Right lobe of liver (tissue), 6 donors: Measurements from ENCODE around the gene PRKAR1B. TPM values are rescaled to one million over a fixed set of nuclear protein-coding genes. Genes with fewer than 3 reads are reported as not detected.

Source experiments
- ATAC-seq, 4 donors: fragments of 200-7000 bp; cut with Tn5 transposase; one replicate each; pipeline ENCODE4 v1.9.1; 2020; ENCODE audit warnings: mild to moderate bottlenecking in 4 of 4, moderate library complexity in 4 of 4
- DNase-seq, 3 donors: peaks; one replicate each; pipeline ENCODE4 v3.0.0-alpha.2; 2020
- H3K27ac ChIP-seq, 3 donors: fragments of 200-600 bp; one replicate each; pipeline ENCODE4 v1.8.0; 2022
- H3K27me3 ChIP-seq, 2 donors: fragments of 200-600 bp; one replicate each; pipeline ENCODE4 v1.8.0; 2022
- H3K36me3 ChIP-seq, 4 donors: fragments of 200-600 bp; sonication (generic) in 1 of 4; one replicate each; pipeline versions ENCODE4 v1.5.1 to v1.8.0; 2017 to 2022; ENCODE audit warnings: control low read depth in 1 of 4
- H3K4me1 ChIP-seq, 4 donors: fragments of 200-600 bp; sonication (generic) in 1 of 4; one replicate each; pipeline versions ENCODE4 v1.5.1 to v1.8.0; 2017 to 2022; ENCODE audit warnings: control low read depth in 1 of 4
- H3K4me3 ChIP-seq, 3 donors: fragments of 200-600 bp; one replicate each; pipeline ENCODE4 v1.8.0; 2022
- H3K9me3 ChIP-seq, 4 donors: fragments of 200-600 bp; sonication (generic) in 1 of 4; one replicate each; pipeline versions ENCODE4 v1.5.1 to v1.8.0; 2017 to 2022; ENCODE audit warnings: control low read depth in 1 of 4
- CTCF ChIP-seq, 4 donors: fragments of 200-600 bp in 3 of 4; fragments of 450-650 bp in 1 of 4; IDR thresholded peaks; one replicate each; pipeline versions ENCODE4 v1.5.1 to v1.8.0; 2016 to 2022; ENCODE audit warnings: antibody characterized with exemption in 4 of 4, mild to moderate bottlenecking in 2 of 4
- POLR2A ChIP-seq: fragments of 450-650 bp; IDR thresholded peaks from one replicate; pipeline ENCODE4 v1.6.1; 2017; ENCODE audit warnings: antibody characterized with exemption, mild to moderate bottlenecking
- WGBS: methylation state at CpG from one replicate; pipeline ENCODE4 v1.1.6; 2018; ENCODE audit warnings: low coverage, low lambda C conversion rate; ENCODE audit not compliant: insufficient coverage; ENCODE audit errors: missing lambda C conversion rate; 5-methylcytosine and 5-hydroxymethylcytosine counted together
- intact Hi-C, 2 donors: fragments of 100-400 bp; cut with DNase I; formaldehyde crosslinking; loops; one replicate each; pipeline versions ENCODE4 v1.11.2 to v1.14.1; 2022
- total RNA-seq, 6 experiments: library from RNA; depleted of rRNA in 2 of 6; stranded (reverse); fragments of >200 nt in 2 of 6; fragmentation: NEBNext Ultra II Directional in 3 of 6; extraction: Animal tissue kit (Norgen Biotek cat#: 25700) in 3 of 6; gene quantifications; one replicate each; pipeline versions ENCODE4 v1.1.0 to v1.2.4, GENCODE V29; 2016 to 2023
- donor health status: DM: no; HTN: yes; CAD: no.
- donor health status: DM: no; HTN: no; CAD: no.
- donor health status: DM: no; HTN: no; CAD: no.
- donor health status: DM: no; HTN: yes; CAD: no.
- donor health status: DM: no; HTN: yes; CAD: no.

The PRKAR1B gene
- total RNA-seq, 6 experiments from 2014 or later: 4.7 to 20.8 (median 11.3) TPM

DNA sequence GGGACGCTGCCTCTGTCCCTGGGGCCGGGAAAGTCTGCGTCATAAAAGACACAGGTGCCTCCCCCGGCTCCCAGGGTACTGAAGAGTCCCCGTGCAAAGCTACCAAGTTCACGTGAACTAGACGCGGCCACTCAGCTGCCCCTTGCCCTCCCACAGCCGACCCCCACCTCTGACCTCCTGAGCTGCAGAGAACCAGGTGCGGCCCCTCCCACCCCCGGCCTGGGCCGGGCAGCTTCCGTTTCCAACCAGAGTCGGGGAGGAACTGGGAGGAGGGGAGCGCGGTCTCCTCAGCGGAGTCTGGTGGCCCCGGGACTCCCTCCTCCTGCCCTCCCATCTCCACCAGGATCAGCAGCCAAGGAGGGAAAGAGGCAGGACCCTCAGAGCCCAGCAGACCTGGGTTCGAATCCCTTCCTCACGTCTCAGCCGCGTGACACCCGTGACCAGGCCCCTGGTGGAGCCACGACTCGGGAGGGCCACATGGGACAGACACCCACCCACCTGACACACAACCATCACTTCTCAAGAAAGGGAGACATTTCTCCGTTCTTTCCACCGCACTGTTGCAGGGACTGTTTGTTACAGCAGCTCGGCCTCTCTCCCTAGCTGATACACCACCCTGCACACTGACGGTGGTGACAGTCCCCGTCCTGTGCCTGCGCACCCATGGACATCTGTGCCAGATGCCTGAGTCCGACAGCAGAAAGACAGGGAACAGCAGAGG lies 170.1 kb downstream of the PRKAR1B start:
- WGBS: 92% methylated on average over 7 of the region's 32 CpGs

GRCh38 chr7:556291-556826 lies 170.7 kb downstream of the PRKAR1B start:
- no peak for DNase-seq
- 91% methylated on average over 13 of the region's 30 CpGs for WGBS
- no peaks in the 10 kb centered on the region for H3K36me3 ChIP-seq
- no peak for TF ChIP-seq CTCF (IDR thresholded peaks at IDR 0.05)
- TF ChIP-seq POLR2A: no peak
- no peaks in the 10 kb centered on the region for H3K27me3 ChIP-seq
- no peak overlapping the region for H3K27ac ChIP-seq
- H3K4me1 ChIP-seq: no peaks in the 10 kb centered on the region
- no peaks in the 10 kb centered on the region for H3K9me3 ChIP-seq
- no peak overlapping the region for H3K4me3 ChIP-seq
- intact Hi-C loops: no loop called here
- no peak for ATAC-seq

More for the DNA sequence above, 170.1 kb downstream of the PRKAR1B start:
- Histone ChIP-seq H3K9me3 (no peaks in the 10 kb centered on the region), H3K4me3 (no peak overlapping the region), H3K4me1 (no peaks in the 10 kb centered on the region), H3K27ac (no peak overlapping the region), H3K27me3 (no peaks in the 10 kb centered on the region), H3K36me3 (no peaks in the 10 kb centered on the region)
- TF ChIP-seq POLR2A: no peak
- TF ChIP-seq CTCF (IDR thresholded peaks at IDR 0.05): no peak
- intact Hi-C loops: no loop called here
- no peak for ATAC-seq
- no peak for DNase-seq

DNA sequence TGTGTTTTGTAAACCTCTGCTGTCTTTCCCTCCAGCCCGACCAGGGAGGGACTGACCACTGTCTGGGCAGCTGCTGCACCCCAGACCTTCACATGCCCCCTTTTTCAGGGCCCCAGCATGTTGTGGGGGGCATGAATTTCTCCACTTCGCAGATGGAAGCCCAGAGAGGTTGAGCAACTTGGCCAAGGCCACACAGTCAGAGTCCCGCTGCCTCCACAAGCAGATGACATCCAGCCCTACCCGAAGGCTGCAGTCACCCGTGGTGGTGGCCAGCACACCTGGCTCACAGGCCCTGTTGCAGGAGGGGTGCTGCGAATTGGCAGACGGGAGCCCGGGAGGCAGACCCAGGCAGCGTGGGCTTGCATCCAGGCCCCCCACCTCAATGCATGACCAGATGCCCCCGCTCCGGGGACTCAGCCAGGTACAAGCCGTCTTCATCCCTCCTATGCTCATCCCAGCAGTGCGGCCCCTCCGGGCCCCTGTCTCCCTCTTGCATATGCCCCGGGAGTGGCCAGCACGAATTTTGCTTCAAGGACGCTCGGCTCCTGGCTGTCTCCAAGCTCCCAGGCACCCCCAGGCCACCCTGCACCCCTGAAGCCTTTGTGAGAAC lies 171.4 kb downstream of the PRKAR1B start:
- DNase-seq (no peak), ATAC-seq (no peak)
- Histone ChIP-seq H3K27ac (no peak overlapping the region), H3K4me3 (no peak overlapping the region), H3K4me1 (no peaks in the 10 kb centered on the region), H3K9me3 (no peaks in the 10 kb centered on the region), H3K36me3 (no peaks in the 10 kb centered on the region), H3K27me3 (no peaks in the 10 kb centered on the region)
- TF ChIP-seq POLR2A (no peak), CTCF (IDR thresholded peaks at IDR 0.05) (no peak)
- 92% methylated on average over 5 of the region's 18 CpGs for WGBS
- intact Hi-C loops: no loop called here

DNA sequence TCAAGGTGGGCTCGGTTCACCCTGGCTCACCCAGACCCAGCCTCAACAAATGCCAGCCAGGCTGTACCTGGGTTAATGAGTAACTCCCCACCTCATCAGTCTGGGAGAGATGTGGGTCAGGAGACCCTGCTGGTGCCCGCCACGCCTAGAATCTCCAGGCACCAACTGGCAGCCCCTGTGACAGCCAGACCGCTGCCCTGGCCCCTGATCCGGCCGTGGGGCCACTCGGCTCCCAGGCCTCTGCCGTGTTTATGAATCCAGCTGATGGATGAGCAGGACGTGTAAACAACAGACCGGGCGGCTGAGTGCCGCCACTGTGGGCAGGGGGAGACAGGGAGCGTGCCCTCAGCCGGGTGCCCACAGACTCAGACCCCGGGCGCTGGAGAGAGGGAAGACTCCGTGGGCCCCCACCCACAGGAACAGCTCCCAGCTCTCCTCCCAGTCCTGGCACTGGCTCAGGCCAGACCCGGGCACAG lies 173.4 kb downstream of the PRKAR1B start:
- TF ChIP-seq POLR2A (no peak), CTCF (IDR thresholded peaks at IDR 0.05) (no peak)
- intact Hi-C loops: no loop called here
- no peak for DNase-seq
- Histone ChIP-seq H3K27me3 (no peaks in the 10 kb centered on the region), H3K36me3 (no peaks in the 10 kb centered on the region), H3K4me1 (no peaks in the 10 kb centered on the region), H3K9me3 (no peaks in the 10 kb centered on the region), H3K4me3 (no peak overlapping the region), H3K27ac (no peak overlapping the region)
- peak in 1 of 4 donors; percentile 22 for ATAC-seq
- 40% methylated on average over 1 of the region's 18 CpGs for WGBS
